ENCODE measurements around the gene UBE2QL1. TPM values are rescaled to one million over a fixed set of nuclear protein-coding genes. Genes with fewer than 3 reads are reported as not detected.
A peak's percentile ranks its signal among the peaks of the same experiment; 100 is the strongest.

The UBE2QL1 gene
- 0.52 TPM for total RNA-seq

GRCh38 chr5:6448622-6449464 is at the start of gene UBE2QL1:
UBE2QL1 (plus strand) TSS chr5:6448859; CDS start chr5:6448894, 35 bp downstream.
- H3K9me3 ChIP-seq (ENCODE audit: control insufficient read depth in 3 of 3, low read length in 3 of 3), result no peaks in the 10 kb centered on the region
- peaks cover 0 to 19% (median 3%) of the 10 kb centered on the region in 3 donors for H3K27me3 ChIP-seq (ENCODE audit: control insufficient read depth in 3 of 3, insufficient read depth in 3 of 3, low read length in 3 of 3)
- peak within 1 kb of the TSS; percentile 77 to 95 (median 78) for H3K9ac ChIP-seq (ENCODE audit: low read depth in 1 of 3, low read length in 3 of 3)
- H3K36me3 ChIP-seq (ENCODE audit: control insufficient read depth in 3 of 3, insufficient read depth in 3 of 3, low read length in 3 of 3), result peaks cover 0 to 3% (median 0%) of the 10 kb centered on the region in 3 donors
- H3K27ac ChIP-seq (ENCODE audit: low read depth, low read length), result peak within 1 kb of the TSS; percentile 52
- H3K4me1 ChIP-seq (ENCODE audit: control insufficient read depth in 3 of 3, insufficient read depth in 3 of 3, low read length in 3 of 3), result peaks cover 17 to 29% (median 18%) of the 10 kb centered on the region in 3 donors
- H3K4me3 ChIP-seq (ENCODE audit: low read length in 3 of 3), result peak within 1 kb of the TSS; percentile 82 to 99 (median 98)

GRCh38 chr5:6399980-6400910 is 48.4 kb upstream of the UBE2QL1 start:
- no peaks in the 10 kb centered on the region for H3K36me3 ChIP-seq (ENCODE audit: control insufficient read depth in 3 of 3, insufficient read depth in 3 of 3, low read length in 3 of 3)
- peaks cover 0 to 3% (median 0%) of the 10 kb centered on the region in 3 donors for H3K9me3 ChIP-seq (ENCODE audit: control insufficient read depth in 3 of 3, low read length in 3 of 3)
- H3K27me3 ChIP-seq (ENCODE audit: control insufficient read depth in 3 of 3, insufficient read depth in 3 of 3, low read length in 3 of 3), result peaks cover 0 to under 1% (median 0%) of the 10 kb centered on the region in 3 donors
- no peak overlapping the region for H3K27ac ChIP-seq (ENCODE audit: low read depth, low read length)
- no peak overlapping the region for H3K4me3 ChIP-seq (ENCODE audit: low read length in 3 of 3)
- H3K4me1 ChIP-seq (ENCODE audit: control insufficient read depth in 3 of 3, insufficient read depth in 3 of 3, low read length in 3 of 3), result peaks cover 0 to 5% (median 4%) of the 10 kb centered on the region in 3 donors
- H3K9ac ChIP-seq (ENCODE audit: low read depth in 1 of 3, low read length in 3 of 3), result no peak overlapping the region

GRCh38 chr5:6401410-6401809 is 47.2 kb upstream of the UBE2QL1 start:
- peaks cover 0 to 7% (median 5%) of the 10 kb centered on the region in 3 donors for H3K4me1 ChIP-seq (ENCODE audit: control insufficient read depth in 3 of 3, insufficient read depth in 3 of 3, low read length in 3 of 3)
- no peak overlapping the region for H3K4me3 ChIP-seq (ENCODE audit: low read length in 3 of 3)
- H3K27ac ChIP-seq (ENCODE audit: low read depth, low read length), result no peak overlapping the region
- H3K9ac ChIP-seq (ENCODE audit: low read depth in 1 of 3, low read length in 3 of 3), result no peak overlapping the region
- H3K9me3 ChIP-seq (ENCODE audit: control insufficient read depth in 3 of 3, low read length in 3 of 3), result peaks cover 0 to 3% (median 0%) of the 10 kb centered on the region in 3 donors
- H3K27me3 ChIP-seq (ENCODE audit: control insufficient read depth in 3 of 3, insufficient read depth in 3 of 3, low read length in 3 of 3), result no peaks in the 10 kb centered on the region
- no peaks in the 10 kb centered on the region for H3K36me3 ChIP-seq (ENCODE audit: control insufficient read depth in 3 of 3, insufficient read depth in 3 of 3, low read length in 3 of 3)

- peaks cover 0 to under 1% (median 0%) of the 10 kb centered on the region in 3 donors for H3K27me3 ChIP-seq (ENCODE audit: control insufficient read depth in 3 of 3, insufficient read depth in 3 of 3, low read length in 3 of 3)
Measured at GRCh38 chr5:6402939-6403338, 45.7 kb upstream of the UBE2QL1 start.

GRCh38 chr5:6403416-6403815 is 45.2 kb upstream of the UBE2QL1 start:
- no peak overlapping the region for H3K9ac ChIP-seq (ENCODE audit: low read depth in 1 of 3, low read length in 3 of 3)
- no peak overlapping the region for H3K4me3 ChIP-seq (ENCODE audit: low read length in 3 of 3)
- no peak overlapping the region for H3K27ac ChIP-seq (ENCODE audit: low read depth, low read length)
- no peaks in the 10 kb centered on the region for H3K36me3 ChIP-seq (ENCODE audit: control insufficient read depth in 3 of 3, insufficient read depth in 3 of 3, low read length in 3 of 3)
- H3K9me3 ChIP-seq (ENCODE audit: control insufficient read depth in 3 of 3, low read length in 3 of 3), result no peaks in the 10 kb centered on the region
- peaks cover 0 to 3% (median 0%) of the 10 kb centered on the region in 3 donors for H3K27me3 ChIP-seq (ENCODE audit: control insufficient read depth in 3 of 3, insufficient read depth in 3 of 3, low read length in 3 of 3)
- peaks cover 0 to 10% (median 5%) of the 10 kb centered on the region in 3 donors for H3K4me1 ChIP-seq (ENCODE audit: control insufficient read depth in 3 of 3, insufficient read depth in 3 of 3, low read length in 3 of 3)

More at GRCh38 chr5:6402939-6403338, 45.7 kb upstream of the UBE2QL1 start:
- Histone ChIP-seq H3K4me3 (ENCODE audit: low read length in 3 of 3) (no peak overlapping the region), H3K9ac (ENCODE audit: low read depth in 1 of 3, low read length in 3 of 3) (no peak overlapping the region), H3K27ac (ENCODE audit: low read depth, low read length) (no peak overlapping the region), H3K36me3 (ENCODE audit: control insufficient read depth in 3 of 3, insufficient read depth in 3 of 3, low read length in 3 of 3) (no peaks in the 10 kb centered on the region), H3K9me3 (ENCODE audit: control insufficient read depth in 3 of 3, low read length in 3 of 3) (no peaks in the 10 kb centered on the region), H3K4me1 (ENCODE audit: control insufficient read depth in 3 of 3, insufficient read depth in 3 of 3, low read length in 3 of 3) (peaks cover 0 to 10% (median 5%) of the 10 kb centered on the region in 3 donors)

- Histone ChIP-seq H3K4me1 (ENCODE audit: control insufficient read depth in 3 of 3, insufficient read depth in 3 of 3, low read length in 3 of 3) (peaks cover 0 to 10% (median 5%) of the 10 kb centered on the region in 3 donors), H3K27ac (ENCODE audit: low read depth, low read length) (no peak overlapping the region), H3K9ac (ENCODE audit: low read depth in 1 of 3, low read length in 3 of 3) (no peak overlapping the region), H3K4me3 (ENCODE audit: low read length in 3 of 3) (no peak overlapping the region), H3K9me3 (ENCODE audit: control insufficient read depth in 3 of 3, low read length in 3 of 3) (no peaks in the 10 kb centered on the region), H3K27me3 (ENCODE audit: control insufficient read depth in 3 of 3, insufficient read depth in 3 of 3, low read length in 3 of 3) (peaks cover 0 to 3% (median 0%) of the 10 kb centered on the region in 3 donors), H3K36me3 (ENCODE audit: control insufficient read depth in 3 of 3, insufficient read depth in 3 of 3, low read length in 3 of 3) (no peaks in the 10 kb centered on the region)
Measured at GRCh38 chr5:6404129-6404528, 44.5 kb upstream of the UBE2QL1 start.

- H3K36me3 ChIP-seq (ENCODE audit: control insufficient read depth in 3 of 3, insufficient read depth in 3 of 3, low read length in 3 of 3), result no peaks in the 10 kb centered on the region
Measured at GRCh38 chr5:6405591-6405990, 43.1 kb upstream of the UBE2QL1 start.

GRCh38 chr5:6407558-6408259 is 41.0 kb upstream of the UBE2QL1 start:
- Histone ChIP-seq H3K9ac (ENCODE audit: low read depth in 1 of 3, low read length in 3 of 3) (no peak overlapping the region), H3K36me3 (ENCODE audit: control insufficient read depth in 3 of 3, insufficient read depth in 3 of 3, low read length in 3 of 3) (no peaks in the 10 kb centered on the region), H3K27ac (ENCODE audit: low read depth, low read length) (no peak overlapping the region), H3K4me1 (ENCODE audit: control insufficient read depth in 3 of 3, insufficient read depth in 3 of 3, low read length in 3 of 3) (peaks cover 0 to 6% (median 5%) of the 10 kb centered on the region in 3 donors), H3K27me3 (ENCODE audit: control insufficient read depth in 3 of 3, insufficient read depth in 3 of 3, low read length in 3 of 3) (peaks cover 0 to 3% (median under 1%) of the 10 kb centered on the region in 3 donors), H3K4me3 (ENCODE audit: low read length in 3 of 3) (no peak overlapping the region), H3K9me3 (ENCODE audit: control insufficient read depth in 3 of 3, low read length in 3 of 3) (no peaks in the 10 kb centered on the region)

More at GRCh38 chr5:6405591-6405990, 43.1 kb upstream of the UBE2QL1 start:
- Histone ChIP-seq H3K27me3 (ENCODE audit: control insufficient read depth in 3 of 3, insufficient read depth in 3 of 3, low read length in 3 of 3) (peaks cover 0 to 3% (median 0%) of the 10 kb centered on the region in 3 donors), H3K4me1 (ENCODE audit: control insufficient read depth in 3 of 3, insufficient read depth in 3 of 3, low read length in 3 of 3) (peaks cover 0 to 10% (median 5%) of the 10 kb centered on the region in 3 donors), H3K9me3 (ENCODE audit: control insufficient read depth in 3 of 3, low read length in 3 of 3) (no peaks in the 10 kb centered on the region), H3K27ac (ENCODE audit: low read depth, low read length) (no peak overlapping the region), H3K4me3 (ENCODE audit: low read length in 3 of 3) (no peak overlapping the region), H3K9ac (ENCODE audit: low read depth in 1 of 3, low read length in 3 of 3) (no peak overlapping the region)

GRCh38 chr5:6408260-6408596 is 40.4 kb upstream of the UBE2QL1 start:
- no peak overlapping the region for H3K4me3 ChIP-seq (ENCODE audit: low read length in 3 of 3)
- no peaks in the 10 kb centered on the region for H3K9me3 ChIP-seq (ENCODE audit: control insufficient read depth in 3 of 3, low read length in 3 of 3)
- peaks cover 0 to 3% (median 3%) of the 10 kb centered on the region in 3 donors for H3K27me3 ChIP-seq (ENCODE audit: control insufficient read depth in 3 of 3, insufficient read depth in 3 of 3, low read length in 3 of 3)
- no peak overlapping the region for H3K27ac ChIP-seq (ENCODE audit: low read depth, low read length)
- H3K36me3 ChIP-seq (ENCODE audit: control insufficient read depth in 3 of 3, insufficient read depth in 3 of 3, low read length in 3 of 3), result no peaks in the 10 kb centered on the region
- no peak overlapping the region for H3K9ac ChIP-seq (ENCODE audit: low read depth in 1 of 3, low read length in 3 of 3)
- peaks cover 0 to 6% (median 3%) of the 10 kb centered on the region in 3 donors for H3K4me1 ChIP-seq (ENCODE audit: control insufficient read depth in 3 of 3, insufficient read depth in 3 of 3, low read length in 3 of 3)
